Measurements from ENCODE around the gene GSN.

The GSN gene

GRCh38 chr9:121323449-121324151 lies 55.6 kb downstream of the GSN start:
- no peak for DNase-seq

DNA sequence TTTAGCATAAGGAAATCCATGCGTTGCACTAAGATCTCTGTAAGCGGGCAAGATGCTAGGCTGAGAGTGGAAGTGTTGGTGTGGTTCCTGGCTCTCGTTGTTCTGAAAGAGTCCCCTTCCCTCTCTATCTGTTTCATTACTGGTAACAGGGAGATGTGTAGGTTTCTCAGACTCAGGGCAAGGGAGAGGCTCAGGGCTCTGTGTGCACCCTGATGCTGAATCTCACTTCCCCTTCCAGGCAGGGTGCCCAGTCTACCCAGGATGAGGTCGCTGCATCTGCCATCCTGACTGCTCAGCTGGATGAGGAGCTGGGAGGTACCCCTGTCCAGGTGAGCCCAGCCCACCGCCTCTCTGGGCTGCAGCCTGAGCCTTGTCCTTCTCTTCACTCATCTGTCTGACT lies 56.4 kb downstream of the GSN start:
- DNase-seq, result no peak

- no peak for DNase-seq
Observed at GRCh38 chr9:121324755-121325154, 56.8 kb downstream of the GSN start.

DNA sequence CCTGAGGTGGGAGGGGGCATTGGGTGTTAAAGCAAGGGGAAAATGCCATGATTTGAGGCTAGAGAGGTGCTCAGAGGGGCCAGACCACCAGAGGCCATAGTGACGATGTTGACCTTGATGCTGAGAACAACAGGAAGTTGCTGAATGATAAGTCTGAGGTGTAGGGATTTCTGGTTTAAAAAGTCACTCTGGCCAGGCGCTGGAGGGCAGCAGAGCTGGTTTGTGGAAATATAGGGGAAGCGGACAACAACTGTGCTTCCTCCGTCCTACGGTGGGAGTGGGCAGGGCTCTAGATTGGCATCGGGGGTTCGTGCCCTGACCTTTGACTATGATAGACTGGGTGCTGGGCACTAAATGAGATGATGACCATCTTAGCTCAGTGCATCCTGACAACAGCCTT lies 57.4 kb downstream of the GSN start:
- DNase-seq, result no peak

DNA sequence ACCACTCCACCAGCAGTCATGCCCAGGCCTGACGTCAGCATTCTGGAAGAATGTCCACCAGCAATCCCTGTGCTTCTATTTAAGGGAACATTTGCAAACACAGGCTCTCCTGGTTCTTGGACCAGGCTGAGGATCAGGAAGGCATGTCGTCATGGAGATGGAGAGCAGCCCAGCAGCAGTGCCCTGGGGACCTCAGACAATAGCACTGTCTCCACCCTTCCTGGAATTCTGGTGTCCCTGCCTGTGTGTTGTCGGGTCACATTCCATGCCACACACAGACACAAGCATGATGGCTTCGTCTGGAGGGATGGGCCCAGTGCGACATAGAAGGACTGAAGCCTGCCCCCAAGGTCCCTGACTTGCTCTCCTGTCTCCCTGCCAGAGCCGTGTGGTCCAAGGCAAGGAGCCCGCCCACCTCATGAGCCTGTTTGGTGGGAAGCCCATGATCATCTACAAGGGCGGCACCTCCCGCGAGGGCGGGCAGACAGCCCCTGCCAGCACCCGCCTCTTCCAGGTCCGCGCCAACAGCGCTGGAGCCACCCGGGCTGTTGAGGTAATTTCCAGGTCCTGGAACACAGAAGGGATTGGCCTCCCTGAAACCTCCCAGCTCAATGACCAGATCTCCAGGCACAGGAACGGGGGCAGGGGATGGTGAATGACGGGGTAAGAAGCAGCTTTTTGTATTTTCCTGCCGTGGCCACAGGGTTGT lies 58.3 kb downstream of the GSN start:
- no peak for DNase-seq

- DNase-seq, result no peak
Observed at GRCh38 chr9:121326901-121327613, 59.1 kb downstream of the GSN start.

DNA sequence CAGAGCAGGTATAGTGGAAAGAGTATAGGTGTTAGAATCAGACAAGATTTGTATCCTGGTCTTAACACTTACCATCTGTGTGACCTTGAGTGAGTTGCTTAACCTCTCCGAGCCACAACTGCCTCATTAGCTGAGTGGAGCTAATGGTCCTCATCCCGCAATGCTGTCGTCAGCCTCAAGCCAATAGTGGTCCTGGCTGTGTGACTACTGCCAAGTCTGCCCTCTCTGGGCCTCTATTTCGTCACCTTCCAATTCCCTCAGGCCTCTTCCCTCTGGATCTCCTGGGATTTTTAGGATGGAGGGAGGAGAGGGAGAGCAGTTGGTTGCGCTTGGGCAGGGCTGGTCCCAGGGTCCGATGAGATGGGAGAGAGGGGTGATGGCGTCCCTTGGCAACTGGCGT lies 60.5 kb downstream of the GSN start:
- DNase-seq, result no peak

DNA sequence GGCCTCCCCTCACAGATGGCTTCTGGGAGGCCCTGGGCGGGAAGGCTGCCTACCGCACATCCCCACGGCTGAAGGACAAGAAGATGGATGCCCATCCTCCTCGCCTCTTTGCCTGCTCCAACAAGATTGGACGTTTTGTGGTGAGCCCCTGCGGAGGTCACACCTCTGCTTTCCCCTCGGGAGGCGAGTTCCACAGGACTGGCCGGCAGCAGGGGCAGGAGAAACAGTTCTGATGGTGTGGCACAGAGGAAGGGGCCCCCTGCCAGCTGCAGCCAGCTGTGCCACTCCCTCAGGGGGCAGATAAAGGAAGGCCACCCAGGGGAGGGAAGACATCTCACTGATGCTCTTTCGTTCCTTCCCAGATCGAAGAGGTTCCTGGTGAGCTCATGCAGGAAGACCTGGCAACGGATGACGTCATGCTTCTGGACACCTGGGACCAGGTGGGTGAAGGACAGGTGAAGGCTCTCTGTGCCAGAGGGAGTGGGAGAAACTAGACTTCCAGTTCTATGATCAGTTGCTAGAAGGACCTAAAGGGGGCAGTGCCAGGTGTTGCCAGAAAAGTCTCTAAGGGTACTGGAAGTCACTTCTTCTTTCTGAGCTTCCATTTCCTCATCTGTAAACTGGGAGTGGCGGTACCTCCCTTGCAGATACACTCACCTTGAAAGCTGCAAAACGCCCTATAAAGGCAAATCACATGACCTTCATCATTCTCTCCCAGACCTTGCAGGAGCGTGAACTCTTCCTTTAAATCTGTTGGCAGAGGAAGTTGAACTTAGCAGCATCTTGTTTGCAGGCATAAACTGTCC lies 61.1 kb downstream of the GSN start:
- DNase-seq, result no peak

GRCh38 chr9:121331549-121331948 lies 63.6 kb downstream of the GSN start:
- DNase-seq, result no peak

DNA sequence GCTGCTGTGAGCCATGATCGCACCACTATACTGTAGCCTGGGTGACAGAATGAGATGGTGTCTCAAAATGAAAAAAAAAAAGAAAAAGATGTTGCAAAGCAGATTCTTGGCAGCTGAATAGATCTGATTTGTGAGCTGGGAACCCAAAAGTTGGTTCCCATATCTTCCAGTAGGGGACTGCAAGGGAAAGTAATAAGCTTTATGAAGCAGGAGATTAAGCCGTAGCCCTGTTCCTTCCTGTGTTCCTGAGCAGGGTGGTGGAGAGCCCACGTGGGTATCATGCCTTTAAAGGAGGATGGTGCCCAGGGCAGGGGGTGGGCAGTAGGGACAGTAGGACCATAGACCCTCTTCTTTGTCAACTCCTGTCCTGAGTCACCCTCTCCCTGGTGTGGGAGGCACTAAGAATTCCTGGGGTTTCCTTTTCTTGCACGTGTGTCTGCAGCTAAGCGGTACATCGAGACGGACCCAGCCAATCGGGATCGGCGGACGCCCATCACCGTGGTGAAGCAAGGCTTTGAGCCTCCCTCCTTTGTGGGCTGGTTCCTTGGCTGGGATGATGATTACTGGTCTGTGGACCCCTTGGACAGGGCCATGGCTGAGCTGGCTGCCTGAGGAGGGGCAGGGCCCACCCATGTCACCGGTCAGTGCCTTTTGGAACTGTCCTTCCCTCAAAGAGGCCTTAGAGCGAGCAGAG lies 64.2 kb downstream of the GSN start:
- DNase-seq, result no peak

DNA sequence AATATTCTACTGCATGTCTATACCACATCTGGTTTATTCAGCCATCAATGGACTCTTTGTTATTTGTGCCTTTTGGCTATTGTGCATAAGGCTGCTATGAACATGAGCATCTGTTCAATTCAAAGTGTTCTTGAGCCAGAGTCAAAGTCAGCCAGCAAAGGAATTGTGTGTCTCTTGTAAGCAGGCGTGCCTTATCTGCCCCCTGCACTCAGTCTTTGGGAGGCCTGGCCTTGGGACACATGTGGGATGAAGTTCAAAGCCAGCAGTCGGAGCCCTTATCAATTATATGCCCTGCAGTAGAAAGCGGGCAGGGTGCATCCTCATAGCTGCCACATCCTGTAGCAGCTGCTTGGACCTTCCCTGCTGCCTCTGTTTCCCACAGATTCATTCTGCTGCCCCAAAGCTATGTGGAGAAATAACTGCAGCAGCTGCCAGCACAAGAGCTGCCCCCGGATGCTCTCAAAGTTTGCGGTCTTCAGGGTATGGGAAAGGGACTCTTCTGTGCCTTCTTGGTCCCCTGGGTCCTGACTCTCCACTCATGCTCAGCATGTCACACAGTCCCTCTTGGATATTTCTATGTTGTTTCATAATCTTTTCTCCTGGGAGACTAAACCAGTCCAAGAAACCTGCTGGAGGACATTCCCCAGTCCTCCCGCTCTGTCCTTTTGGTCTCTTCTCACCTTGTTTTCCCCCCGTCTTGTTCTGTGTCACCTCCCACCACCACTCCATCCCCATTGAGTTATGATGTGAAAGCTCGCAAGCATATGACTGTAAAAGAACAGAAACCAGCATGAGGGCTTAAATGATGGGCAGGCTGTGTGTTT lies 66.2 kb downstream of the GSN start:
- DNase-seq, result no peak

- DNase-seq, result no peak
Observed at GRCh38 chr9:121336665-121337064, 68.7 kb downstream of the GSN start.

DNA sequence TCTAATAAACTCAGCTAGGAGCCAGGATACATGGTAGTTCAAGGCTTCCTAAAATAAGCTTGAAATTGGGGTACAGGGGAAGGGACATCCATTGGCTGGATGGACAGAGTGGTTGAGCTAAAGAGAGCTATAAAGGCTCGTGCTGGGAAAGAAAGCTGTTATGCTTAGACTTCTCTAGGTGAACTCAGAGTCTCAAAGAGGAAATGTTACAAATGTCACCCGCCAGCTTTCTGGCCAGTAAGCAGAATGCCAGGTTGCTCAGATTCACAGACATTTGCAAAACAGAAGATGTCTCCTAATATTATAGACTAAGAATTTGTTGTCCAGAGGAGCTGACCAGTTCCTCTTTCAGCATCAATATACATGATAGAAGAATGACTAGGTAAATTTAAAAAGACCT lies 71.5 kb downstream of the GSN start:
- DNase-seq, result peak in 1 of 2 donors; percentile 24

- no peak for DNase-seq
Observed at GRCh38 chr9:121340676-121341392, 72.9 kb downstream of the GSN start.

- DNase-seq, result no peak
Observed at GRCh38 chr9:121344184-121344583, 76.2 kb downstream of the GSN start.

- DNase-seq, result no peak
Observed at GRCh38 chr9:121345070-121345469, 77.1 kb downstream of the GSN start.

GRCh38 chr9:121348221-121348620 lies 80.3 kb downstream of the GSN start:
- DNase-seq, result no peak

DNA sequence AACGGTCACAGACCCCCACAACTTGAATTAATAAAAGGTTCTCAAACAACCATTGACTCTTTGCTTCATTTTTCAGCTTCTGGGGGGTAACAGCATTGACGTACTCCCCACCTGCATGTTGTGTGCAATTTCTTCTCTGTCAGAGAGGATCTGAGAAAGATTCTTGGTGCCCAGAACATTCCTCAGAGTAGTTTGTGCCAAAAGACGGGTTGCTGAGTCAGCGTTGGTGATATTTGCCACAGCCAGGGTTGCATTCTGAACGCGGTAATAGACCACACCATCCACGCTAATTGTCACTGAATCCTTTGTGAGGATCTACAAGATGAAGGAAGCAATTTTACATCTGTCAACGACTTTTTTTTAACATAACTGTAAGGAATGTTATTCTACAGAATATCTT lies 81.0 kb downstream of the GSN start:
- DNase-seq, result no peak

DNA sequence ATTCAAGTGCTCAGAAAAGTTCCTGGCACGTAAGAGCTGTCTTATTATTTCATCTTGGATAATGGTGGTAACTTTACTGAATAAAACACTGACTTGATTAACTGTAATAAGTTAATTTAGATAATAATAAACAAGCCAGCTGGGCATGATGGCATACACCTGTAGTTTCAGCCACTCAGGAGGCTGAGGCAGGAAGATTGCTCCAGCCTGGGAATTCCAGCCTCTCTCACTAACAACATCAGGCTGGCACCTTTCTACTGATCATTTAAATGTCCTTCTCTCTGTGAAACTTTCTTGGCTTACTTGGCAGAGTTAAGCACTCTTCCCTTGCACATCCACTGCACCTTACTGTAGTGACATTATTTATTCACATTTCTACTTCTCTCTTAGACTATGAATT lies 82.1 kb downstream of the GSN start:
- no peak for DNase-seq

DNA sequence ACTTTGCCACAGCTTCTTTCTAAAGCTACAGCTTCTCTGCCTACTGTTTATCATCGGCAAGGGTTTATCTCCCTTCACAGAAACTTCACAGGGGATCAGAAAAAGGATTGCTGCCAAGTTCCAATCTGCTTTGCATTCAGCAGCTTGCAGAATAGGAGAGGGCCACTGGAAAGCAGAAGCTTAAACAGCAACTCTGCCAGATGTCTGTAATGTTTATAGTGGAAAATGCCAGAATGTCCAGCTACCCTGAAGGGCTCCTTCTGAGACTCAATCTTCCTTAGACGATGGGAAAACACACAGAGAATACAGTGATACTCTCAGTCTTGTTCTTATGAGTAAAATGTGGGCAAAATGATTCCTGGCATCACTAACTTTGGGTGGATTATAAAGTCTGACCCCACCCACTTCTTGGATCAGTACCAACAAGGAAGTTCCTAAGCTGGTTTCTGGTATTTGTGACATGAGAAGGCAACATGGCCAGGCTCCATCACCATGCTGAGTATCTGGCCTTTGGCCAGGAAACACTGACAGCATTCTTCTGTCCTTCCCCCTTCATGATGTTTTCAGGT lies 83.1 kb downstream of the GSN start:
- peak; percentile 29 to 53 for DNase-seq

Data from inflammatory macrophage (primary cell).